ENCODE measurements around the gene PSG4. TPM values are rescaled to one million over a fixed set of nuclear protein-coding genes. Genes with fewer than 3 reads are reported as not detected.
"Not testable (repeated sequence)": the region's sequence is repeated elsewhere in the genome, so short reads cannot be mapped to it uniquely, and the experiment has no call there.

Gene PSG4
- total RNA-seq, 1 experiment from 2014 or later, result 3.9 TPM

- Mint-ChIP-seq H3K27me3 (ENCODE audit: insufficient read depth, unreplicated experiment) (no peaks in the 10 kb centered on the region), H3K9me3 (ENCODE audit: unreplicated experiment) (no peaks in the 10 kb centered on the region), H3K27ac (ENCODE audit: low read depth, unreplicated experiment) (no peak overlapping the region), H3K4me3 (ENCODE audit: unreplicated experiment) (no peak overlapping the region), H3K36me3 (ENCODE audit: insufficient read depth, unreplicated experiment) (no peaks in the 10 kb centered on the region), H3K4me1 (ENCODE audit: insufficient read depth, unreplicated experiment) (peaks cover 3% of the 10 kb centered on the region)
- DNase-seq (ENCODE audit: unreplicated experiment), result no peak
- no TSS peak for BruUV-seq (replicated peaks)
- TF ChIP-seq CTCF (IDR thresholded peaks at IDR 0.05; ENCODE audit: unreplicated experiment), result no peak
- intact Hi-C loops (cut with micrococcal nuclease), result loop anchor here (10.0 kb wide), 1 partner anchor 413 kb away; no protein-coding TSS in a partner anchor
- ChIA-PET CTCF (interaction anchor here (0.6 to 4.6 kb wide), 8 partner anchors 16 to 749 kb away, joined by 3 to 39 read pairs (median 4); no protein-coding TSS in a partner anchor), POLR2A (interaction anchor here (0.7 kb wide), 1 partner anchor 30 kb away, joined by 3 read pairs; no protein-coding TSS in a partner anchor)
Measured at GRCh38 chr19:43207991-43208390, 2.6 kb upstream of the PSG4 start.

GRCh38 chr19:43207174-43207573 is 1.7 kb upstream of the PSG4 start:
- BruUV-seq (replicated peaks); H3K27ac Mint-ChIP-seq (ENCODE audit: low read depth, unreplicated experiment); H3K36me3 Mint-ChIP-seq (ENCODE audit: insufficient read depth, unreplicated experiment); POLR2A ChIA-PET; H3K9me3 Mint-ChIP-seq (ENCODE audit: unreplicated experiment); H3K27me3 Mint-ChIP-seq (ENCODE audit: insufficient read depth, unreplicated experiment); H3K4me3 Mint-ChIP-seq (ENCODE audit: unreplicated experiment): not testable (repeated sequence)
- H3K4me1 Mint-ChIP-seq (ENCODE audit: insufficient read depth, unreplicated experiment), result peaks cover 12% of the 10 kb centered on the region
- intact Hi-C loops (cut with micrococcal nuclease), result loop anchor here (10.0 kb wide), 1 partner anchor 412 kb away; no protein-coding TSS in a partner anchor
- TF ChIP-seq CTCF (IDR thresholded peaks at IDR 0.05; ENCODE audit: unreplicated experiment), result peak; percentile 77
- CTCF ChIA-PET, result interaction anchor here (0.5 to 4.6 kb wide), 11 partner anchors 11 to 748 kb away, joined by 3 to 39 read pairs (median 4); no protein-coding TSS in a partner anchor
- peak; percentile 32 for DNase-seq (ENCODE audit: unreplicated experiment)

GRCh38 chr19:43203611-43204010 is 1.8 kb downstream of the PSG4 start:
- intact Hi-C loops (cut with micrococcal nuclease), result loop anchor here (10.0 kb wide), 1 partner anchor 409 kb away; no protein-coding TSS in a partner anchor
- CTCF ChIA-PET, result interaction anchor here (1.2 kb wide), 1 partner anchor 100 kb away, joined by 3 read pairs; no protein-coding TSS in a partner anchor

GRCh38 chr19:43201891-43202290 is 3.5 kb downstream of the PSG4 start:
- H3K9me3 Mint-ChIP-seq (ENCODE audit: unreplicated experiment); H3K36me3 Mint-ChIP-seq (ENCODE audit: insufficient read depth, unreplicated experiment); H3K27me3 Mint-ChIP-seq (ENCODE audit: insufficient read depth, unreplicated experiment); DNase-seq (ENCODE audit: unreplicated experiment); BruUV-seq (replicated peaks); CTCF ChIA-PET: not testable (repeated sequence)
- H3K4me3 Mint-ChIP-seq (ENCODE audit: unreplicated experiment), result peak overlapping the region; percentile 38
- POLR2A ChIA-PET, result interaction anchor here (0.7 to 1.0 kb wide), 3 partner anchors 20 to 492 kb away, joined by 3 to 4 read pairs (median 3); no protein-coding TSS in a partner anchor
- intact Hi-C loops (cut with micrococcal nuclease), result loop anchor here (2.0 to 10.0 kb wide), 2 partner anchors 53 to 407 kb away; no protein-coding TSS in a partner anchor
- H3K4me1 Mint-ChIP-seq (ENCODE audit: insufficient read depth, unreplicated experiment), result peaks cover 27% of the 10 kb centered on the region
- H3K27ac Mint-ChIP-seq (ENCODE audit: low read depth, unreplicated experiment), result peak overlapping the region; percentile 93

More at GRCh38 chr19:43203611-43204010, 1.8 kb downstream of the PSG4 start:
- H3K4me3 Mint-ChIP-seq (ENCODE audit: unreplicated experiment); H3K27me3 Mint-ChIP-seq (ENCODE audit: insufficient read depth, unreplicated experiment); POLR2A ChIA-PET; H3K36me3 Mint-ChIP-seq (ENCODE audit: insufficient read depth, unreplicated experiment); DNase-seq (ENCODE audit: unreplicated experiment); H3K27ac Mint-ChIP-seq (ENCODE audit: low read depth, unreplicated experiment); H3K9me3 Mint-ChIP-seq (ENCODE audit: unreplicated experiment); BruUV-seq (replicated peaks): not testable (repeated sequence)
- H3K4me1 Mint-ChIP-seq (ENCODE audit: insufficient read depth, unreplicated experiment), result peaks cover 27% of the 10 kb centered on the region

- not testable (repeated sequence) for H3K36me3 Mint-ChIP-seq (ENCODE audit: insufficient read depth, unreplicated experiment)
Measured at GRCh38 chr19:43201337-43201801, 4.1 kb downstream of the PSG4 start.

GRCh38 chr19:43198686-43199419 is 6.6 kb downstream of the PSG4 start:
- peaks cover 27% of the 10 kb centered on the region for H3K4me1 Mint-ChIP-seq (ENCODE audit: insufficient read depth, unreplicated experiment)
- H3K4me3 Mint-ChIP-seq (ENCODE audit: unreplicated experiment); H3K27me3 Mint-ChIP-seq (ENCODE audit: insufficient read depth, unreplicated experiment); POLR2A ChIA-PET; BruUV-seq (replicated peaks); H3K9me3 Mint-ChIP-seq (ENCODE audit: unreplicated experiment); H3K36me3 Mint-ChIP-seq (ENCODE audit: insufficient read depth, unreplicated experiment); H3K27ac Mint-ChIP-seq (ENCODE audit: low read depth, unreplicated experiment); intact Hi-C loops (cut with micrococcal nuclease): not testable (repeated sequence)
- CTCF ChIA-PET, result interaction anchor here (0.9 to 1.1 kb wide), 2 partner anchors 95 kb away, joined by 3 to 4 read pairs; no protein-coding TSS in a partner anchor
- DNase-seq (ENCODE audit: unreplicated experiment), result peak; percentile 35

More at GRCh38 chr19:43201337-43201801, 4.1 kb downstream of the PSG4 start:
- POLR2A ChIA-PET, result interaction anchor here (1.2 kb wide), 1 partner anchor 10 kb away, joined by 3 read pairs; no protein-coding TSS in a partner anchor
- TSS peak; percentile 90 for BruUV-seq (replicated peaks)
- Mint-ChIP-seq H3K27ac (ENCODE audit: low read depth, unreplicated experiment) (peak overlapping the region; percentile 93), H3K4me1 (ENCODE audit: insufficient read depth, unreplicated experiment) (peaks cover 27% of the 10 kb centered on the region), H3K4me3 (ENCODE audit: unreplicated experiment) (peak overlapping the region; percentile 38)
- H3K27me3 Mint-ChIP-seq (ENCODE audit: insufficient read depth, unreplicated experiment); H3K9me3 Mint-ChIP-seq (ENCODE audit: unreplicated experiment); DNase-seq (ENCODE audit: unreplicated experiment): not testable (repeated sequence)
- CTCF ChIA-PET, result interaction anchor here (1.0 kb wide), 1 partner anchor 10 kb away, joined by 5 read pairs; no protein-coding TSS in a partner anchor
- intact Hi-C loops (cut with micrococcal nuclease), result loop anchor here (2.0 to 10.0 kb wide), 2 partner anchors 53 to 407 kb away; no protein-coding TSS in a partner anchor

GRCh38 chr19:43197666-43198397 is 7.6 kb downstream of the PSG4 start:
- H3K36me3 Mint-ChIP-seq (ENCODE audit: insufficient read depth, unreplicated experiment); H3K27me3 Mint-ChIP-seq (ENCODE audit: insufficient read depth, unreplicated experiment); BruUV-seq (replicated peaks); H3K27ac Mint-ChIP-seq (ENCODE audit: low read depth, unreplicated experiment); H3K9me3 Mint-ChIP-seq (ENCODE audit: unreplicated experiment); H3K4me3 Mint-ChIP-seq (ENCODE audit: unreplicated experiment); DNase-seq (ENCODE audit: unreplicated experiment); POLR2A ChIA-PET; intact Hi-C loops (cut with micrococcal nuclease): not testable (repeated sequence)
- peaks cover 22% of the 10 kb centered on the region for H3K4me1 Mint-ChIP-seq (ENCODE audit: insufficient read depth, unreplicated experiment)
- CTCF ChIA-PET, result interaction anchor here (1.1 kb wide), 1 partner anchor 94 kb away, joined by 4 read pairs; no protein-coding TSS in a partner anchor

All from MCF 10A (cell line).